Measurements from ENCODE around the gene TRIM31.
"Not testable (repeated sequence)": the region's sequence is repeated elsewhere in the genome, so short reads cannot be mapped to it uniquely, and the experiment has no call there.

The TRIM31 gene

GRCh38 chr6:30149234-30149633, 36.3 kb upstream of the TRIM31 start:
- DNase-seq (ENCODE audit: low spot score) = no peak

GRCh38 chr6:30147096-30147495, 34.2 kb upstream of the TRIM31 start:
- DNase-seq (ENCODE audit: low spot score) = no peak

DNA sequence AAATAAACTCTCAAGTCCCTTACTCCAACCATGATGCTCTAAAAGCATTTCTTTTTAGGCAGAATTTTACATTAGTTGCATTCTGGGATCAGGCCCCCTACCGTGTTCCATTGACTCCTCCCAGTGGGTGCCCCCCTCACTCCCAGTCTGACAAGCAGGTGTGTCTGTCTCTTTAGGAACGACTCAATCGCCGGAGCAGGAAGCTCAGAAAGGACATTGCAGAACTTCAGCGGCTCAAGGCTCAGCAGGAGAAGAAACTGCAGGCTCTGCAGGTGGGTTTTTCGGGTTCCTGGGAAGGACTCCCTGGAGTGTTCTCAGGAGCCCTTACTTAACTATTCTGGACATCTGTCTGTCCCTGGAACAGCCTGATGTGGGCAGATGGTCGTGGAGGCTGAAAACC, 32.9 kb upstream of the TRIM31 start:
- no peak for DNase-seq (ENCODE audit: low spot score)

- DNase-seq (ENCODE audit: low spot score) = no peak
Measured at GRCh38 chr6:30144811-30145210, 31.9 kb upstream of the TRIM31 start.

DNA sequence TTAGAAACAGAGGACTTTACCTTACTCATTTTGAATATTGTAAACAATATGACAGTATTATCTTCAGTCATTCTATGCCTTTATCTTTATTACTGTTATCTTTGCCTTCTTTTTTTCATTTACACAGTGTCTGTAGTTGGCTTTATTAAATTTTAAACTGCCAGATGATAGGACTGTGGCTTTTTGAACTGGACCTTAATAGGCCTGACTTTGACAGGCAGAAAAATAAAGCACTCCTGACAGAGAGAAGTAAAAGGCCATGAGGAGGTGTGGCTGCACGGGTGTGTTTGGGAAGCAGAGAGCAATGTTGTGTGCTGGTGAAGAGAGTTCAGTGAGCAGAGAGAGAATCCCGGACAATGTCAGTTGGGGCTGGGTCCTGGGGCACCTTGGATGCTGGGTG, 30.9 kb upstream of the TRIM31 start:
- no peak for DNase-seq (ENCODE audit: low spot score)

GRCh38 chr6:30142665-30143064, 29.8 kb upstream of the TRIM31 start:
- no peak for DNase-seq (ENCODE audit: low spot score)

- DNase-seq (ENCODE audit: low spot score) = not testable (repeated sequence)
Measured at GRCh38 chr6:30140240-30140639, 27.4 kb upstream of the TRIM31 start.

- DNase-seq (ENCODE audit: low spot score) = no peak
Measured at GRCh38 chr6:30136570-30137286, 23.8 kb upstream of the TRIM31 start.

GRCh38 chr6:30135757-30136156, 22.9 kb upstream of the TRIM31 start, which contains the start of gene TRIM40:
Gene TRIM40 (plus strand): TSS chr6:30136140. CDS start chr6:30137037, 897 bp downstream.
- peak; percentile 40 for DNase-seq (ENCODE audit: low spot score)

GRCh38 chr6:30135147-30135546, 22.3 kb upstream of the TRIM31 start:
- DNase-seq (ENCODE audit: low spot score) = no peak

- no peak for DNase-seq (ENCODE audit: low spot score)
Measured at GRCh38 chr6:30131947-30132497, 19.1 kb upstream of the TRIM31 start.

GRCh38 chr6:30130887-30131862, 18.3 kb upstream of the TRIM31 start:
- DNase-seq (ENCODE audit: low spot score) = peak; percentile 70

DNA sequence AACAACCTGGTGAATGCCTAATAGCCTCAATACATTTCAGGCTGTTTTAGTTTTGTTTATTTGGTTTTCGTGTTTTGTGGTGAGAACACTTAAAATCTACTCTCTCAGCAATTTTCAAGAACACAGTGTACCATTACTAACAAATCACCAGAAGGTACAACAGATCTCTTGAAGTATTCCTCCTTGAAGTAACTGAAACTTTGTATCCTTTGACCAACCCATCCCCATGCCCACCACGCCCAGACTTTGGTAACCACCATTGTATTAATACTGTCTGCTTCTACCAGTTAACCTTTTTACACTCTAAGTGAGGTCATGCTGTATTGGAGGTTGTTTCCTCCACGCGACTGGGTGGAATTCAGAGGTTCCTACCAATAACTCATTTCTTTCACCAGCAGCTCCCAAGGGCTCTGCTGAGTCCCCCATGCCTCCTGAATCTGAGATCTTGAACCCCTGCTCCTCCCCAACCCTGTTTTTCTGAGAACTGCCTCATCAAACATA, 17.3 kb upstream of the TRIM31 start:
- DNase-seq (ENCODE audit: low spot score) = no peak

- peak; percentile 44 for DNase-seq (ENCODE audit: low spot score)
Measured at GRCh38 chr6:30129265-30130178, 16.6 kb upstream of the TRIM31 start.

DNA sequence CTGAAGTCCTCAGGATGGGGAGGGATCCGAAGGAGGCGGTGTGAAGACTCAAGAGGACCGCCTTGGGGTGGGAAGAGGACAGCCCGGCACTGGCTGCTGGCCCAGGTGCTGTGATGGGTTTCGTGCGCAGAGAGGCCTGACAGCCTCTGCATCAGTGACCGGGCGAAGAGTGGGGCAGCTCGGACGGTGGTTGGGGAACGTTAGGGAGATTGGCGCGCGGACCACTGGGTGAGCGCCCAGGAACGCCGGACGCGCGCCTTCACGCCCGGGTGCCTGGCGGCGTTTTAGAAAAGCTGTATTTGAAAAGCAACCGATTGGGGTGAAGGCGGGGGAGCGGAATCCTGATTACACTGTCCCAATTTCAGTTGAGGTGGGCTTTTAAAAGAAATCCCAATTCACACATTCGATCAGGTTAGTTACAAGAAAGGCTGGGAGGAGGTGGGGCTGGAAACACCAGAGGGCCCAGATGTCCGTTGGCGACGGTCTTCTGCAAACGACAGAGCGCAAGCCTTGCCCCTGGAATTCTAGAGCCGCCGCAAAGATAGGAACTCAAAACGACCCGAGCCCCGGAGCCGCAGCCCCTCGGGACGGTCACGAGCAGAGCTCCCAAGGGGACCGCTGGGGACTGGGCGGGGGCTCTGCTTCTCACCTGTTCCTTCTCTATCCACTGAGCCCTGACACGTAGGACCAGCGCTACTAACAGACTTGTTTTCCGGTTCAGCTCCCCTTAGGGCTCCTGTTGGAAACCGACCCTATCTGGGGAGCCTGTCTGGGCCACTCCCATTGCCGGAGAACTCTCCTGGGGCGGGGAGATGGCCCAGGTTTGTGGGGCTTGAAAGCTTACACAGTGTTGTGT, 14.6 kb upstream of the TRIM31 start:
- no peak for DNase-seq (ENCODE audit: low spot score)

DNA sequence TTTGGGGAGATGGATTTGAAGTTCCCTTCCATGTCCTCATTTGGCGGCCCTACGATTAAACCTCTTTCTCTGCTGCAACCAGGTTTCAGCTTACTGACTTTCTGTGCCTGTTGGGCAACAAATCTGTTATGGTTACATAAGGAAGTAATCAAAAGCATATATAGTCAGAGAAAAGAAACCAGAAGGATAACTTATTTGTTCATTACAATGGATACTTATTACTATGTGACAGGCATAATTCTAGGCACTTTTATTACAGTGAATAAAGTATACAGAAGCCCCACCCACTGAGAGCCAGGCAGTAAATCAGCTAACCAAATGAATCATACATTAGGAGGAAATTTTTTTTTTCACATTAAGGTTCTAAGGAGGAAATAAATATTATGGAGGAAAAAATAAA, 9.6 kb upstream of the TRIM31 start:
- no peak for DNase-seq (ENCODE audit: low spot score)

GRCh38 chr6:30121446-30122366, 8.8 kb upstream of the TRIM31 start:
- no peak for DNase-seq (ENCODE audit: low spot score)

DNA sequence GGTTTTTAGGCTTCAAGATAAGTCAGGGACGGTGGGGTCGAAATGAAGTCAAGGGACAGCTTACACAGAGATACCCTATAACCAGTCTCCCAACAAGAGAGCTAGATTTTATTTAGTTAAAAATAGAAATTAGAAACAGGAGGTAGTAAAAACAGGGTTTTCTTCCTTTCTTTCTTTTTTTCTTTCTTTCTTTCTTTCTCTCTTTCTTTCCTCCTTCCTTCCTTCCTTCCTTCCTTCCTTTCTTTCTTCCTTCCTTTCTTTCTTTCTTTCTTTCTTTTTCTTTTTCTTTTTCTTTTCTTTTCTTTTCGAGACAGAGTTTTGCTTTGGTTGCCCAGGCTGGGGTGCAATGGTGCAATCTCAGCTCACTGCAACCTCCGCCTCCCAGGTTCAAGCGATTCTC, 5.8 kb upstream of the TRIM31 start:
- DNase-seq (ENCODE audit: low spot score) = not testable (repeated sequence)

DNA sequence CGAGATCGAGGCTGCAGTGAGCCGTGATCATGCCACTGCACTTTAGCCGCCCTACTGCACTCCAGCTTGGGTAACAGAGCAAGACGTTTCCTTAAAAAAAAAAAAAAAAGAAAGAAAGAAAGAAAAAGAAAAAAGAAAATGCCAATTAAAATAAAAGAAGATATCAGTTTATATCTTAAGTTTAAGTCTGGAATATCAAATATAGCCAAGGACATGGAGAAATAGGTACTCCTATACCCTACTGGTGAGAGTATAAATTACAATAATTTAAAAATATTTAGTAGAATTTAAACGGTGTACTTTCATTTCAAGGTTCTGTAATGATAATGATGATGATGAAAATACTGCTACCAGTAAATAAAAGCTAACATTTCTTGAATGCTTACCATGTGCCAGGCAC, 3.8 kb upstream of the TRIM31 start:
- DNase-seq (ENCODE audit: low spot score) = no peak
